ENCODE results near the gene KLHL25.

The KLHL25 gene

GRCh38 chr15:85750319-85751290 is 44.1 kb downstream of the KLHL25 start:
- H3K27ac ChIP-seq, result no peak overlapping the region
- no peak for DNase-seq (ENCODE audit: low read depth, low spot score)

GRCh38 chr15:85749261-85750151 is 45.2 kb downstream of the KLHL25 start:
- H3K27ac ChIP-seq, result no peak overlapping the region
- DNase-seq (ENCODE audit: low read depth, low spot score), result no peak

GRCh38 chr15:85748729-85749128 is 46.0 kb downstream of the KLHL25 start:
- no peak for DNase-seq (ENCODE audit: low read depth, low spot score)
- H3K27ac ChIP-seq, result no peak overlapping the region

GRCh38 chr15:85748176-85748575 is 46.5 kb downstream of the KLHL25 start:
- no peak overlapping the region for H3K27ac ChIP-seq
- DNase-seq (ENCODE audit: low read depth, low spot score), result no peak

GRCh38 chr15:85746641-85747040 is 48.1 kb downstream of the KLHL25 start:
- H3K27ac ChIP-seq, result no peak overlapping the region
- DNase-seq (ENCODE audit: low read depth, low spot score), result no peak

- DNase-seq (ENCODE audit: low read depth, low spot score), result no peak
- H3K27ac ChIP-seq, result no peak overlapping the region
Measured at GRCh38 chr15:85745525-85746150, 49.1 kb downstream of the KLHL25 start.

GRCh38 chr15:85745023-85745422 is 49.7 kb downstream of the KLHL25 start:
- no peak for DNase-seq (ENCODE audit: low read depth, low spot score)
- H3K27ac ChIP-seq, result no peak overlapping the region

GRCh38 chr15:85744579-85744978 is 50.1 kb downstream of the KLHL25 start:
- H3K27ac ChIP-seq, result no peak overlapping the region
- no peak for DNase-seq (ENCODE audit: low read depth, low spot score)

GRCh38 chr15:85743392-85744055 is 51.2 kb downstream of the KLHL25 start:
- no peak for DNase-seq (ENCODE audit: low read depth, low spot score)
- no peak overlapping the region for H3K27ac ChIP-seq

- H3K27ac ChIP-seq, result no peak overlapping the region
Measured at GRCh38 chr15:85742186-85742821, 52.4 kb downstream of the KLHL25 start.

GRCh38 chr15:85741662-85742061 is 53.1 kb downstream of the KLHL25 start:
- no peak overlapping the region for H3K27ac ChIP-seq
- DNase-seq (ENCODE audit: low read depth, low spot score), result no peak

More at GRCh38 chr15:85742186-85742821, 52.4 kb downstream of the KLHL25 start:
- DNase-seq (ENCODE audit: low read depth, low spot score), result no peak

- H3K27ac ChIP-seq, result no peak overlapping the region
- no peak for DNase-seq (ENCODE audit: low read depth, low spot score)
Measured at GRCh38 chr15:85741021-85741421, 53.7 kb downstream of the KLHL25 start.

GRCh38 chr15:85737061-85737460 is 57.7 kb downstream of the KLHL25 start:
- no peak for DNase-seq (ENCODE audit: low read depth, low spot score)

GRCh38 chr15:85733416-85733815 is 61.3 kb downstream of the KLHL25 start:
- no peak for DNase-seq (ENCODE audit: low read depth, low spot score)
- no peak overlapping the region for H3K27ac ChIP-seq

More at GRCh38 chr15:85737061-85737460, 57.7 kb downstream of the KLHL25 start:
- H3K27ac ChIP-seq, result no peak overlapping the region

- peak; percentile 3 for DNase-seq (ENCODE audit: low read depth, low spot score)
- H3K27ac ChIP-seq, result no peak overlapping the region
Measured at GRCh38 chr15:85730001-85730820, 64.5 kb downstream of the KLHL25 start.

- no peak for DNase-seq (ENCODE audit: low read depth, low spot score)
Measured at GRCh38 chr15:85727068-85727467, 67.7 kb downstream of the KLHL25 start.

GRCh38 chr15:85726454-85726853 is 68.3 kb downstream of the KLHL25 start:
- H3K27ac ChIP-seq, result no peak overlapping the region
- DNase-seq (ENCODE audit: low read depth, low spot score), result no peak

More at GRCh38 chr15:85727068-85727467, 67.7 kb downstream of the KLHL25 start:
- H3K27ac ChIP-seq, result no peak overlapping the region

GRCh38 chr15:85725564-85725963 is 69.2 kb downstream of the KLHL25 start:
- H3K27ac ChIP-seq, result no peak overlapping the region
- DNase-seq (ENCODE audit: low read depth, low spot score), result no peak

All from epithelial cell of prostate (primary cell).